Activated T-helper 1 cell treated with anti-CD3 and anti-CD28 coated beads, Interleukin-2, amount 50 U/mL, for 16 hours (primary cell): ENCODE results near the gene AAK1.

Source experiments
- DNase-seq, 2 donors: peaks; one replicate each; pipeline ENCODE4 v3.0.0-alpha.2; 2020; ENCODE audit warnings: low read depth in 1 of 2, low spot score in 1 of 2

Gene AAK1

GRCh38 chr2:69499242-69499641 is 144.3 kb downstream of the AAK1 start:
- no peak for DNase-seq

GRCh38 chr2:69495861-69496260 is 147.7 kb downstream of the AAK1 start:
- DNase-seq: no peak

GRCh38 chr2:69495008-69495407 is 148.5 kb downstream of the AAK1 start:
- DNase-seq: no peak

GRCh38 chr2:69494126-69494525 is 149.4 kb downstream of the AAK1 start:
- DNase-seq: no peak

- no peak for DNase-seq
These were observed 150.3 kb downstream of the AAK1 start for GRCh38 chr2:69493268-69493667.

- no peak for DNase-seq
These were observed 151.7 kb downstream of the AAK1 start for GRCh38 chr2:69491864-69492263.

GRCh38 chr2:69490486-69490885 is 153.1 kb downstream of the AAK1 start:
- DNase-seq: no peak

GRCh38 chr2:69489793-69490192 is 153.7 kb downstream of the AAK1 start:
- no peak for DNase-seq

- no peak for DNase-seq
These were observed 159.8 kb downstream of the AAK1 start for GRCh38 chr2:69483696-69484095.

- DNase-seq: no peak
These were observed 160.5 kb downstream of the AAK1 start for GRCh38 chr2:69483024-69483423.

GRCh38 chr2:69482471-69482870 is 161.1 kb downstream of the AAK1 start:
- DNase-seq: no peak

GRCh38 chr2:69481421-69481820 is 162.1 kb downstream of the AAK1 start:
- DNase-seq: no peak

GRCh38 chr2:69477627-69478026 is 165.9 kb downstream of the AAK1 start:
- DNase-seq: no peak

GRCh38 chr2:69474688-69475087 is 168.9 kb downstream of the AAK1 start:
- no peak for DNase-seq

GRCh38 chr2:69471793-69472192 is 171.7 kb downstream of the AAK1 start:
- no peak for DNase-seq

GRCh38 chr2:69470911-69471310 is 172.6 kb downstream of the AAK1 start:
- no peak for DNase-seq

- no peak for DNase-seq
These were observed 173.8 kb downstream of the AAK1 start for GRCh38 chr2:69469784-69470183.

GRCh38 chr2:69469375-69469774 is 174.2 kb downstream of the AAK1 start:
- no peak for DNase-seq

GRCh38 chr2:69466728-69467127 is 176.8 kb downstream of the AAK1 start:
- DNase-seq: no peak

GRCh38 chr2:69465513-69466456 is 177.8 kb downstream of the AAK1 start:
- no peak for DNase-seq

GRCh38 chr2:69464575-69464974 is 179.0 kb downstream of the AAK1 start:
- no peak for DNase-seq

- DNase-seq: no peak
These were observed 180.8 kb downstream of the AAK1 start for GRCh38 chr2:69462780-69463179.

- DNase-seq: no peak
These were observed 182.1 kb downstream of the AAK1 start for GRCh38 chr2:69461404-69461803.
